ENCODE data around the gene SUPT6H. TPM values are rescaled to one million over a fixed set of nuclear protein-coding genes. Genes with fewer than 3 reads are reported as not detected.
A peak's percentile ranks its signal among the peaks of the same experiment; 100 is the strongest.

SUPT6H gene
- total RNA-seq, 1 donor from 2014 or later, result 36.5 TPM

DNA sequence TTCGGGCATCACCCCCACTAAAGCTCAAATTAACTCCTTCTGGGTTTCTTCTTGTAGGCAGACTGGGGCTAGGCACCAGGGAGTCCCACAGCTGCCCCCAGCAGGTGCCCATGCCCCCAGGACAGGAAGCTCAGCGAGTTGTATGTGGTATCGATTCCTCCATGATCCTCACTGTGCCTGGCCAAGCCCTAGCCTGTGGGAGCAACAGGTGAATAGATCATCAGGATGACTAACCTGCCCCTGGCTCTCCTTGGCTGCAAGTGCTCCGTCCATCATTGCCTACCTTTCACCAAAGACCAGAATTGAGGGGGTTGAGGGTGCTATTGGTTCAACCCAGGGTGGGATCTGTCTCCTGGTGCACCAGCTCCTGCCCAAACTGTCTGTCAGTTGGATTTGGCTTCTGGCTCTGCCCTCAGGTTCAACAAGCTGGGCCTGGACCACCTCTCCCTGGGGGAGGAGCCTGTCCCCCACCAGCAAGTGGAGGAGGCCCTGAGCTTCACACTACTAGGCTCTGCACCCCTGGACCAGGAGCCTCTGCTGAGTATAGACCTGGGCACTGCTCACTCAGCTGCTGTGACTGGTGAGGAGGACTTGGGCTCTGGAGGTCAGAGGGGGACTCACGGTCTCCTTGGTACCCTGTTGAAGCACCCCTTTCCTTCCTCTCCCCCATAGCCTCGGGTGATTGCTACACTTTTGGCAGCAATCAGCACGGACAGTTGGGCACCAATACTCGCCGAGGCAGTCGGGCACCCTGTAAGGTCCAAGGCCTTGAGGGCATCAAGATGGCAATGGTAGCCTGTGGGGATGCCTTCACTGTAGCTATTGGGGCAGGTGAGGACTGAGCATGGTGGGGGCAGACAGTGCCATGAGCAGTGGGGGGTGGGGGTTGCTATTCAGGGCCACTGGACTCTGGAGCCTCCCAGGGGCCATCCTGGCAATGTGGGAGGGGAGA, 78.7 kb downstream of the SUPT6H start:
- Histone ChIP-seq H3K9ac (ENCODE audit: low read depth in 1 of 3, low read length in 3 of 3) (no peak overlapping the region), H3K4me1 (ENCODE audit: control insufficient read depth in 3 of 3, insufficient read depth in 3 of 3, low read length in 3 of 3) (peaks cover 15 to 21% (median 18%) of the 10 kb centered on the region in 3 donors), H3K27ac (ENCODE audit: low read depth, low read length) (no peak overlapping the region), H3K36me3 (ENCODE audit: control insufficient read depth in 3 of 3, insufficient read depth in 3 of 3, low read length in 3 of 3) (no peaks in the 10 kb centered on the region), H3K9me3 (ENCODE audit: control insufficient read depth in 3 of 3, low read length in 3 of 3) (no peaks in the 10 kb centered on the region), H3K4me3 (ENCODE audit: low read length in 3 of 3) (no peak overlapping the region), H3K27me3 (ENCODE audit: control insufficient read depth in 3 of 3, insufficient read depth in 3 of 3, low read length in 3 of 3) (peaks cover 0 to 6% (median 5%) of the 10 kb centered on the region in 3 donors)

DNA sequence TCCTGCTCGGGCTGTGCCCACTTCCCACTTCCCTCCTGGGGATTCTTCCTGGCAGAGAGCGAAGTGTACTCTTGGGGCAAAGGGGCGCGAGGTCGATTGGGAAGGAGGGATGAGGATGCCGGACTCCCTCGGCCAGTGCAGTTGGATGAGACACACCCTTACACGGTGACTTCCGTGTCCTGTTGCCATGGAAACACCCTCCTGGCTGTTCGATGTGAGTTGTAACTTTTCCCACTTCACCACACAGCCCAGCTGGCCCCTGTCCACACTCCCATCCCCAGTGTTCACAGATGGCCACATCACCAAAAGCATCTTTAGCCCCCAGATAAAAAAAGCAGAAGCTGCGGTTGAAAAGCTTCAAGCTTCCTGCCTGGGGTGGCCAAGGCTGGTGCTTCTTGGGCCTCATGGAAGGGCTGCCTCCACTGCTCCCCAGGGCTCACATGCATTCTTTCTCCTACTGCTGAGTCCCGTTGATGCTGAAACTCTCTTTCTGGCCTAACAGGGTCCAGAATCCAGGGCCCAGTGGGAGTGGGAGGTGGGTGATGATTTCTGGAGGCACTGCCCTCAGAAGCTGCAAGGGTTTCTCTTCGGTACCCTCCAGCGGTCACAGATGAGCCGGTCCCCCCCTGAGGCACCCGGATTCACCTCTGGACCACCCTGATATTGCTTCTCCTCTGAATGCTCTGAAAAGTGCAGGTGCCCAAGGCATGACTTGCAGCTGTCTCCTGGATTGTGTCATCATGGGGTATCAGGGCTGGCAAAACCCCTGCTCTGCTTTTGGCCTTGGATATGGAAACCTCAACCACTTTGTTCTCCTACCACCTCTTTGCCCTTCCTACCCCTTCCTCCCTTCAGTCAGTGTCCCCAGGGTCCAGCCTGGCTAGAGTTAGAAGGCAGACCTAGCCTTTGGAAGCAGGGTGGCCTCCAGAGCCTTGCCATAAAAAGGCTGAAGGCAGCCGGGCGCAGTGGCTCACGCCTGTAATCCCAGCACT, 79.6 kb downstream of the SUPT6H start:
- peaks cover 0 to 12% (median 6%) of the 10 kb centered on the region in 3 donors for H3K27me3 ChIP-seq (ENCODE audit: control insufficient read depth in 3 of 3, insufficient read depth in 3 of 3, low read length in 3 of 3)
- H3K9me3 ChIP-seq (ENCODE audit: control insufficient read depth in 3 of 3, low read length in 3 of 3), result no peaks in the 10 kb centered on the region
- no peak overlapping the region for H3K27ac ChIP-seq (ENCODE audit: low read depth, low read length)
- H3K4me3 ChIP-seq (ENCODE audit: low read length in 3 of 3), result no peak overlapping the region
- H3K9ac ChIP-seq (ENCODE audit: low read depth in 1 of 3, low read length in 3 of 3), result no peak overlapping the region
- H3K4me1 ChIP-seq (ENCODE audit: control insufficient read depth in 3 of 3, insufficient read depth in 3 of 3, low read length in 3 of 3), result peaks cover 24 to 31% (median 27%) of the 10 kb centered on the region in 3 donors
- no peaks in the 10 kb centered on the region for H3K36me3 ChIP-seq (ENCODE audit: control insufficient read depth in 3 of 3, insufficient read depth in 3 of 3, low read length in 3 of 3)

DNA sequence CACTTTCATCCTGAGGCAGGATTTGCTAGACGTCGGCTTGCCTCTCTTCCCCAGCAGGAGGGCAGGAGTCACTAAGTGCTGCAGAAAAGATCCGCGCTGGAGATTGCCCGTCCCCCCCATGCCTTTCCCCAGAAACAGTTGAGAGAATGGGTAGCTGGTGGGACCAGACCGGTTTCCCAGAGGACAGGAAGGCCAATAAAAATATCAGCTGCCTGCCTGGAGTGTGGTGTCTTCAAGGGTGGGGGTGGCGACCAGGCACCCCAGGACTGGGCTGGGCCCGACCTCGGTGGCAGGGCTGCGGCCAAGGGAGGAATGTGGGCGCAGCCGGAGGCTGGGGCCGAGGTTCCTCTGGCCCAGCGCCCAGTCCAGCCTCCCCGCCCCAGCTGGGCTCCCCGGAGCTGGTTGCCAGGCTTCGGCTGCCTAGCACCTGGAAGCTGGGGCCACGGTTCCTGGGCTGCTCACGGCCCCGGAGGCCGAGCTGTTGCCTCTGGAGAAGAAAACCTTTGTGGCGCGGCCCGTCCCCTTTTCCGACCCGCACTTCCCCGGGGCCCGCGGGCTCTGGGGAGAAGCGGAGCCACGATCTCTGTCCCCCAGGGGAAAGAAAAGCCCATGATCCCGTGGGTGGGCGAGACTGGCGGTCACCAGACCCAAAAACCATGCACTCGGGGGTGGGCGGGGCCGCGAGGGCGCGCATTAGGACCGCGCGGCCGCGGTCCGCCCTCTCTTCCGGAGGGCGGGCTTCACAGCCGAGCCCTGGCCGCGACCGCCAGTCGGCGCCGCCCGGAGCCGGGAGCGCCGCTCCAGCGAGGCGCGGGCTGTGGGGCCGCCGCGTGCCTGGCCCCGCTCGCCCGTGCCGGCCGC, 81.5 kb downstream of the SUPT6H start, which contains the start of gene TRAF4:
Gene TRAF4, plus strand, starts transcription at position 769 of the 861 bp plus-strand sequence. CDS start 102 bp downstream, outside the sequence.
- Histone ChIP-seq H3K9me3 (ENCODE audit: control insufficient read depth in 3 of 3, low read length in 3 of 3) (no peaks in the 10 kb centered on the region), H3K27ac (ENCODE audit: low read depth, low read length) (peak within 1 kb of the TSS; percentile 74), H3K36me3 (ENCODE audit: control insufficient read depth in 3 of 3, insufficient read depth in 3 of 3, low read length in 3 of 3) (peaks cover 0 to 2% (median 0%) of the 10 kb centered on the region in 3 donors), H3K4me1 (ENCODE audit: control insufficient read depth in 3 of 3, insufficient read depth in 3 of 3, low read length in 3 of 3) (peaks cover 31 to 36% (median 32%) of the 10 kb centered on the region in 3 donors), H3K27me3 (ENCODE audit: control insufficient read depth in 3 of 3, insufficient read depth in 3 of 3, low read length in 3 of 3) (peaks cover 0 to 12% (median 6%) of the 10 kb centered on the region in 3 donors), H3K9ac (ENCODE audit: low read depth in 1 of 3, low read length in 3 of 3) (peak within 1 kb of the TSS; percentile 69 to 79 (median 75)), H3K4me3 (ENCODE audit: low read length in 3 of 3) (peak within 1 kb of the TSS; percentile 71 to 75 (median 73))

DNA sequence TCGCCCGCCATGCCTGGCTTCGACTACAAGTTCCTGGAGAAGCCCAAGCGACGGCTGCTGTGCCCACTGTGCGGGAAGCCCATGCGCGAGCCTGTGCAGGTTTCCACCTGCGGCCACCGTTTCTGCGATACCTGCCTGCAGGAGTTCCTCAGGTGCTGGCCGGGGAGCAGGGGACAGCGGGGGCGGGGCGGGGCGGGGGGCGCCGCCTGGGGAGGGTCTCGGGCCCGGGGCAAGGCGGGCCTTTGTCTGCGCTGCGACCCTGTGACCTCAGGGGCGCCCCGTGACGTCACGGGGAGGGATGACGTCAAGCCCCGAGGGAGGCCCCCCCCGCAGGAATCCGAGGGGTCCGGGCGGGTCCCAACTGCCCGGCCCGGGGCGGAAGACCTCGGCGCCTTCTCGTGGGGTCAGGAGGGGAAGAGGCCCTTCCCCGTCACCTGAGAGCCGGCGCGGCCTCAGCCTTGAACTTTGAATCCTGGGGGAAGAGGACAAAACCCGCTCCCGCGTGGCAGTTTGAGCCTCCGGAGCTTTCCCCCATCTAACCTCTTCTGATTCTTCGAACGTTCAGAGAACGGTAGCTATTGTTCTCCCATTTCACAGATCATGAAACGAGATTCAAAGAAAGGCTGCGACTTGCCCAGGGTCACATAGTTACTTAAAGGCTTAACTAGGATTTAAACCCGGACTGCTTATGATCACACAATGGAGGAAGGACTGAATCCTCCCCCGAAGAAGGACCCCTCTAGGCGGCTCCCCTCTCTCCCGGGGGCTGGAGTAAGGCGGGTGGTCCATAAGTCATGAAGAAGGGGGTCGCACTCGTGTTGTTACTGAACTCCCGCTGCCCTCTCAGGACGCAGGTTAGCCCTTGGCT, 82.3 kb downstream of the SUPT6H start:
- Histone ChIP-seq H3K36me3 (ENCODE audit: control insufficient read depth in 3 of 3, insufficient read depth in 3 of 3, low read length in 3 of 3) (peaks cover 0 to 7% (median 0%) of the 10 kb centered on the region in 3 donors), H3K27me3 (ENCODE audit: control insufficient read depth in 3 of 3, insufficient read depth in 3 of 3, low read length in 3 of 3) (peaks cover 0 to 12% (median 6%) of the 10 kb centered on the region in 3 donors), H3K9me3 (ENCODE audit: control insufficient read depth in 3 of 3, low read length in 3 of 3) (no peaks in the 10 kb centered on the region), H3K9ac (ENCODE audit: low read depth in 1 of 3, low read length in 3 of 3) (peak overlapping the region; percentile 68 to 71 (median 69)), H3K4me1 (ENCODE audit: control insufficient read depth in 3 of 3, insufficient read depth in 3 of 3, low read length in 3 of 3) (peaks cover 31 to 43% (median 36%) of the 10 kb centered on the region in 3 donors), H3K4me3 (ENCODE audit: low read length in 3 of 3) (peak overlapping the region; percentile 65 to 71 (median 68)), H3K27ac (ENCODE audit: low read depth, low read length) (peak overlapping the region; percentile 74)

DNA sequence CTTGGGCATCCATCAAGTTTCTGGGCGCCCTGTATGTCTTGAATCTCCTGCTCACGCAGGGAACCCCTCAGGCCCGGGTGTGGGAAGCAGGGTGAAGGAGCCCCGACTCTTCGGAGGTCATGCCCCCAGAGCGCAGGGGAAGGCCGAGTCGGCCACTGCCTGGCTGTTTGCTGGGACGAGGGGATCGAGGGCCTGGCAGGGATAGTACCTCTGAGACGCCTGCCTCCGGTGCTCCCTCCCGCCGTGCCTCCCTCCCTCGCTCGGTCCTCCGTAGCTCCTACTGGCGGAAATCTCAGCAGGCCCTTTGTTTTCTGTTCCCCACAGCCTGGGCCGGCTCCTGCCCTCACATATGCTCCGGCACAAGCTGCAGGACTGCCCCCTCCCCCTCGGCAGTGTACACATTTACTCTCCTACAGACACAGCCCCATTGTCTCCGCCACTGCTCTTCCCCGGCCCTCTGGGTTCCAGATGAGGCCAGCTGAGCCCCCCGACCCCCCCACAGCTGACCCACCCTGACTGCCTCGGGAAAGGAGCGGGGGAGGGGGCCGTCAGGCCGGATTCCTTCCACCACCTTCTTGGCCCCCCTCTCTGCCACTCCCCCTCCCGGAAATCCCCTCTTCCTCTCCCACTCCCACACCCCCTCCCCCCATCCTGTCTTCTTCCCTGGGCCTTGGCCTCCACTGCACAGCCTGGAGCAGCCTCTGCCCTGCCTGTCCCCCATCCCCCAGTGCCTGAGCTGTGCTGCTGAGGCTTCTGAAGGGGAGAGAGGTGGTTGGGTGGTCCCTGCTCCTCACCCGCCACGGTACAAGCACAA, 83.2 kb downstream of the SUPT6H start:
- Histone ChIP-seq H3K9me3 (ENCODE audit: control insufficient read depth in 3 of 3, low read length in 3 of 3) (no peaks in the 10 kb centered on the region), H3K27me3 (ENCODE audit: control insufficient read depth in 3 of 3, insufficient read depth in 3 of 3, low read length in 3 of 3) (peaks cover 0 to 12% (median 6%) of the 10 kb centered on the region in 3 donors), H3K4me1 (ENCODE audit: control insufficient read depth in 3 of 3, insufficient read depth in 3 of 3, low read length in 3 of 3) (peaks cover 31 to 46% (median 38%) of the 10 kb centered on the region in 3 donors), H3K9ac (ENCODE audit: low read depth in 1 of 3, low read length in 3 of 3) (peak overlapping the region; percentile 68 to 71 (median 69)), H3K4me3 (ENCODE audit: low read length in 3 of 3) (peak overlapping the region; percentile 57 to 71 (median 68)), H3K36me3 (ENCODE audit: control insufficient read depth in 3 of 3, insufficient read depth in 3 of 3, low read length in 3 of 3) (peaks cover 0 to 7% (median 0%) of the 10 kb centered on the region in 3 donors), H3K27ac (ENCODE audit: low read depth, low read length) (peak overlapping the region; percentile 74)

DNA sequence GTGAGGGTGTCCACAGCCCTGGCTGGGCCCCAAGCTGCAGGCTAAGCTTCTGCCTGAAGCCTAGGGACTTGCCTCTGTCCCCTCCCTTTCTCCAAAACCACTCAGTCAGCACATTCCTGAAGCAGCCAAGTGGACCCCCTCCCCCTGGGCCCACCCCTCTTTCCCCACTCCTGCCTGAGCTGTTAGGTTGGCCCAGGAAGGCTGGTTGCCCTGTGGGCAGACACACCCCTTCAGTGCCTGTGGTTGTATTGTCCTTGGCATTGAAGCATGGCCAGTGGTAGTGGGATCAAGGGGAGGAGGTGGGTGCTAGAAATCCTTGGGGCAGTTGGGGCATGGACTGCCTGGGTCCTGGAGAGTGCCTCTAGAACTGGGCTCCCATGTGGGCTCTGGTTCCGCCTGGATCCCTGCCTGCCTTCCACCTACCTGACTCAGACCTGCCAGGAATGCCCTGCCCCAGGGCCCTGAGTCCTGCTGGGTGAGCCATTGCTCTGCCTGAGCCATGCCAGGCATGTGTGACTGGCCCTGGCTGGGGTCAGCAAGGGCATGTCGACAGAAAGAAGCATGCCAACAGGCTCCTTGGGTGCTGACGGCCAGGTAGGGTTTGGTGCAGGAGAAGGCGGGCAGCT, 83.9 kb downstream of the SUPT6H start:
- H3K36me3 ChIP-seq (ENCODE audit: control insufficient read depth in 3 of 3, insufficient read depth in 3 of 3, low read length in 3 of 3), result peaks cover 0 to 7% (median 0%) of the 10 kb centered on the region in 3 donors
- H3K4me3 ChIP-seq (ENCODE audit: low read length in 3 of 3), result no peak overlapping the region
- H3K9me3 ChIP-seq (ENCODE audit: control insufficient read depth in 3 of 3, low read length in 3 of 3), result no peaks in the 10 kb centered on the region
- H3K27me3 ChIP-seq (ENCODE audit: control insufficient read depth in 3 of 3, insufficient read depth in 3 of 3, low read length in 3 of 3), result peaks cover 0 to 12% (median 6%) of the 10 kb centered on the region in 3 donors
- H3K9ac ChIP-seq (ENCODE audit: low read depth in 1 of 3, low read length in 3 of 3), result peak overlapping the region in 2 of 3 donors; percentile 6 to 25
- H3K27ac ChIP-seq (ENCODE audit: low read depth, low read length), result no peak overlapping the region
- peaks cover 31 to 52% (median 38%) of the 10 kb centered on the region in 3 donors for H3K4me1 ChIP-seq (ENCODE audit: control insufficient read depth in 3 of 3, insufficient read depth in 3 of 3, low read length in 3 of 3)

DNA sequence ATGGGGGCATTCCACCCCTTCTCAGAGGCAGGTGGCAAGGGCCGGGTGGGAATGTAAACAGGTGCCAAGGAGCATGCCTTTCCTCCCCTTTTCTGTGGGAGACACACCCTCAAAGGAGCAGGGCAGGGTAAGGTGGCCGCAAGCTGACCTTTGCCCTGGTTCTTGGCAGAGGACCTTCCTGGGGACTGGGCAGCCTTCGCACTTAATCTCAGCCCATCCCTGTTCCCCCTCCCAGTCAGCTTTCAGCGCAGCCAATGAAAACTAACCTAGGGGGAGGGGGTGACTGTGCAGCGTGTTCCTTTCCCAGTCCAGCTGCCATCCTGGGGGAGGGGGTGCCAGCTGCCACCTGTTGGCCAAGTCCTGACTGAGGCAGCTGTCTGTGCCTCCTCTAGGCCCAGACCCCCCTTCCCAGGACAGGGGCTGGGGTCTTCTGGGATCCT, 84.6 kb downstream of the SUPT6H start:
- Histone ChIP-seq H3K27ac (ENCODE audit: low read depth, low read length) (no peak overlapping the region), H3K9ac (ENCODE audit: low read depth in 1 of 3, low read length in 3 of 3) (peak overlapping the region in 1 of 3 donors; percentile 25), H3K36me3 (ENCODE audit: control insufficient read depth in 3 of 3, insufficient read depth in 3 of 3, low read length in 3 of 3) (peaks cover 0 to 7% (median 0%) of the 10 kb centered on the region in 3 donors), H3K9me3 (ENCODE audit: control insufficient read depth in 3 of 3, low read length in 3 of 3) (no peaks in the 10 kb centered on the region), H3K4me1 (ENCODE audit: control insufficient read depth in 3 of 3, insufficient read depth in 3 of 3, low read length in 3 of 3) (peaks cover 31 to 52% (median 38%) of the 10 kb centered on the region in 3 donors), H3K27me3 (ENCODE audit: control insufficient read depth in 3 of 3, insufficient read depth in 3 of 3, low read length in 3 of 3) (peaks cover 0 to 12% (median 6%) of the 10 kb centered on the region in 3 donors), H3K4me3 (ENCODE audit: low read length in 3 of 3) (no peak overlapping the region)
